ENCODE data around the gene RAD51AP1.

DNA sequence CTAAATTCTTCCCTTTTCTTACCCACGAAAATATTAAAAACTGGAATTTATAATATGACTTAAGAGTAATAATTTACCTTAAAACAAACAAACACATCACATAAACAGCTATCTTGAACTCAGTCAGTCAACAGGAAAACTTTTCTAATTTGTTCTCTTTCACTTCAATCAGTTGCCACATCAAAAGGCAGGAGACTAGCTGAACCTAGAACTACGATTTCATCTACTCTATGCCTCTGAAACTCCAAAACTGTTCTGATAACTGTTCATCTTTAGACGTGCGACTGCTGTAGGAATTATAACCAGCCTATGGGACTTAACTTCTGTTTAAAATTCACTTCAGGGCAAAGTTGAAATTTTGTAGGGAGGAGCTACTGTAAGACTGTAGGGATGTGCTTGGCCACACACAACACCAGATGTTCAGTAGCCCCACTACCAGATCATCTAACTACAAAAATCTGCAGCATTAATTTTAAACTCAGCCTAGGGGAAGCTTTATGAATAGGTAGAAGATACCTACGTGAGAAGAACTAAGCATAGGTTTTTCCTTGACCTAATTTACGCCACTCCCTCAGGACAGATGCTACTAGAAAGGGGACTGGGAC is 7.6 kb upstream of the RAD51AP1 start:
- TF ChIP-seq, protein P1, sequence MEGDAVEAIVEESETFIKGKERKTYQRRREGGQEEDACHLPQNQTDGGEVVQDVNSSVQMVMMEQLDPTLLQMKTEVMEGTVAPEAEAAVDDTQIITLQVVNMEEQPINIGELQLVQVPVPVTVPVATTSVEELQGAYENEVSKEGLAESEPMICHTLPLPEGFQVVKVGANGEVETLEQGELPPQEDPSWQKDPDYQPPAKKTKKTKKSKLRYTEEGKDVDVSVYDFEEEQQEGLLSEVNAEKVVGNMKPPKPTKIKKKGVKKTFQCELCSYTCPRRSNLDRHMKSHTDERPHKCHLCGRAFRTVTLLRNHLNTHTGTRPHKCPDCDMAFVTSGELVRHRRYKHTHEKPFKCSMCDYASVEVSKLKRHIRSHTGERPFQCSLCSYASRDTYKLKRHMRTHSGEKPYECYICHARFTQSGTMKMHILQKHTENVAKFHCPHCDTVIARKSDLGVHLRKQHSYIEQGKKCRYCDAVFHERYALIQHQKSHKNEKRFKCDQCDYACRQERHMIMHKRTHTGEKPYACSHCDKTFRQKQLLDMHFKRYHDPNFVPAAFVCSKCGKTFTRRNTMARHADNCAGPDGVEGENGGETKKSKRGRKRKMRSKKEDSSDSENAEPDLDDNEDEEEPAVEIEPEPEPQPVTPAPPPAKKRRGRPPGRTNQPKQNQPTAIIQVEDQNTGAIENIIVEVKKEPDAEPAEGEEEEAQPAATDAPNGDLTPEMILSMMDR (IDR thresholded peaks at IDR 0.05), result no peak
- TF ChIP-seq ZFX (IDR thresholded peaks at IDR 0.05; ENCODE audit: borderline replicate concordance), result no peak
